OCI-LY3 (cell line): ENCODE results near the gene RAD50.

Experiments
- H2AFZ ChIP-seq: fragments of 200-600, 300-600 bp; shearing (Covaris generic); 2 replicates; pipeline ENCODE4 v1.6.0; 2014; ENCODE audit warnings: antibody characterized with exemption, low read depth, low read length
- H3K27ac ChIP-seq: fragments of 200-600, 300-600 bp; sonication (generic); 2 replicates; pipeline ENCODE4 v1.5.1; 2014; ENCODE audit warnings: mild to moderate bottlenecking, low read length, moderate library complexity, mixed read lengths
- H3K27me3 ChIP-seq: fragments of 200-600, 300-600 bp; sonication (generic); 2 replicates; pipeline ENCODE4 v1.6.1; 2014; ENCODE audit warnings: low read depth, low read length, mixed read lengths
- H3K36me3 ChIP-seq: fragments of 200-600, 300-600 bp; sonication (generic); replicated peaks from 2 replicates; pipeline ENCODE3; 2014; ENCODE audit warnings: low read depth, low read length, mixed read lengths
- H3K4me1 ChIP-seq: fragments of 300-600, 200-600 bp; sonication (generic); 2 replicates; pipeline ENCODE4 v1.6.1; 2014; ENCODE audit warnings: low read length, mixed read lengths
- H3K4me2 ChIP-seq: fragments of 200-600, 300-600 bp; sonication (generic); 2 replicates; pipeline ENCODE4 v1.6.1; 2014; ENCODE audit warnings: low read length, mixed read lengths
- H3K4me3 ChIP-seq: fragments of 300-600, 200-600 bp; sonication (generic); 2 replicates; pipeline ENCODE4 v1.5.1; 2014; ENCODE audit warnings: antibody characterized with exemption, mild to moderate bottlenecking, low read length, moderate library complexity
- H3K79me2 ChIP-seq: fragments of 300-600, 200-600 bp; shearing (Covaris generic); 2 replicates; pipeline ENCODE4 v1.6.1; 2014; ENCODE audit warnings: mild to moderate bottlenecking, low read length, mixed read lengths
- H3K9ac ChIP-seq: fragments of 300-600, 200-600 bp; shearing (Covaris generic); 2 replicates; pipeline ENCODE4 v1.6.0; 2014; ENCODE audit warnings: mild to moderate bottlenecking, low read length, moderate library complexity
- H3K9me3 ChIP-seq: fragments of 200-600, 300-600 bp; shearing (Covaris generic); 2 replicates; pipeline ENCODE4 v1.6.1; 2014; ENCODE audit warnings: low read length, mixed read lengths; ENCODE audit not compliant: insufficient read depth
- H4K20me1 ChIP-seq: fragments of 200-600, 300-600 bp; sonication (generic); 2 replicates; pipeline ENCODE4 v1.6.1; 2016; ENCODE audit warnings: low read length, mixed read lengths; ENCODE audit not compliant: insufficient read depth
- CTCF ChIP-seq: fragments of 200-600, 300-600 bp; sonication (generic); IDR thresholded peaks from 2 replicates; pipeline ENCODE4 v1.5.1; 2014; ENCODE audit warnings: antibody characterized with exemption, low read length, low read depth
- EZH2phosphoT487 ChIP-seq: fragments of 200-600 bp; shearing (Covaris generic); IDR thresholded peaks from 2 replicates; pipeline ENCODE4 v1.6.1; 2018; ENCODE audit warnings: antibody characterized with exemption, mixed run types, low read depth

The RAD50 gene

GRCh38 chr5:132679717-132680380 lies 123.1 kb downstream of the RAD50 start:
- Histone ChIP-seq H3K4me1 (peaks cover 30% of the 10 kb centered on the region), H3K4me2 (no peak overlapping the region), H3K9me3 (no peaks in the 10 kb centered on the region), H3K27ac (no peak overlapping the region), H4K20me1 (no peaks in the 10 kb centered on the region), H3K79me2 (no peaks in the 10 kb centered on the region), H3K4me3 (no peak overlapping the region), H3K36me3 (no peaks in the 10 kb centered on the region), H3K27me3 (peaks cover 13% of the 10 kb centered on the region), H3K9ac (no peak overlapping the region), H2AFZ (no peak overlapping the region)
- no peak for TF ChIP-seq EZH2phosphoT487
- no peak for TF ChIP-seq CTCF

- H3K27ac ChIP-seq: no peak overlapping the region
- peaks cover 23% of the 10 kb centered on the region for H3K4me1 ChIP-seq
- H3K4me2 ChIP-seq: peak overlapping the region; percentile 12; the same call in 1 of the 2 replicates
- no peaks in the 10 kb centered on the region for H3K36me3 ChIP-seq
- no peaks in the 10 kb centered on the region for H4K20me1 ChIP-seq
- no peak overlapping the region for H3K9ac ChIP-seq
- no peak overlapping the region for H2AFZ ChIP-seq
- no peaks in the 10 kb centered on the region for H3K9me3 ChIP-seq
- peaks cover 13% of the 10 kb centered on the region for H3K27me3 ChIP-seq
- no peak overlapping the region for H3K4me3 ChIP-seq
- H3K79me2 ChIP-seq: no peaks in the 10 kb centered on the region
- TF ChIP-seq CTCF (no peak), EZH2phosphoT487 (no peak)
Observed at GRCh38 chr5:132680780-132681475, 124.2 kb downstream of the RAD50 start.

DNA sequence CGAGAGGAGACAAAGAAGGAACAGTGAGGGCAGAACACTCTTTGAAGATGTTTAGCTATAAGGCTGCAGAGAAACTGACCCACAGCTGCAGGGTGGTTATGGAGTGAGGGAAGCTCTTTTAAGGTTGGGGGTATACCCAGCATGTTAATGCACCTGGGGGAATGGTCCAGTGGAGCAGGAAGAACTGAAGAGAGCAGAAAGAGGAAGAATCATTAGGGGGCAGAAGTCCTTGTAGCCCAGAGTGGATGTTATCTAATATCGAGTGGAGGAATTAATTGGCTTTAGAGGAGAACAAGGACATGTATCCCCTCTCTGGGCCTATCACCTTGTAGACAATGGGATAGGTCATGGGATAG lies 124.7 kb downstream of the RAD50 start:
- Histone ChIP-seq H3K27ac (no peak overlapping the region), H2AFZ (no peak overlapping the region), H4K20me1 (no peaks in the 10 kb centered on the region), H3K4me2 (peak overlapping the region; percentile 12; the same call in 1 of the 2 replicates), H3K79me2 (no peaks in the 10 kb centered on the region), H3K4me3 (no peak overlapping the region), H3K9me3 (no peaks in the 10 kb centered on the region), H3K4me1 (peaks cover 20% of the 10 kb centered on the region), H3K27me3 (peaks cover 8% of the 10 kb centered on the region; the same call in 1 of the 2 replicates), H3K36me3 (no peaks in the 10 kb centered on the region), H3K9ac (no peak overlapping the region)
- TF ChIP-seq CTCF (no peak), EZH2phosphoT487 (no peak)

DNA sequence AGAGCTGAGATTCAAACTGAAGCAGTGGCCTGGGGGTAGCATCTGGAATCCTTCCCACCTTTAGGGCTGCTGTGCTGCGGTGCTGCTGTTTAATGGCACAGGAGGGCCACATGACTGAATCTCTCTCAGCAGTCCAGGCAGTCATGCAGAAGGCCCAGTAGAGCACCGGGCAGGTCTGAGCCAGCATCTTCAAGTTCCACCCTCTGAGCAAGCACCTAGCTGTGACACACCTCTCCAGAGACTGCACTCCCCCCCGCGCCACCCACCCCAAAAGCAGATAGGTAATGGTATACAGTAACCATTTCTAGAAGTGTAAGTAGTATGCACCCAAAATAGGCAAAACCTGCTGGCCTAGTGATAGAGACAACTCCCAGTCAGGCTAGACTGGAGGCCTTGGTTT lies 125.2 kb downstream of the RAD50 start:
- Histone ChIP-seq H3K27ac (no peak overlapping the region), H2AFZ (no peak overlapping the region), H4K20me1 (no peaks in the 10 kb centered on the region), H3K4me2 (no peak overlapping the region), H3K9me3 (no peaks in the 10 kb centered on the region), H3K9ac (no peak overlapping the region), H3K4me3 (no peak overlapping the region), H3K79me2 (no peaks in the 10 kb centered on the region), H3K27me3 (peaks cover 3% of the 10 kb centered on the region; the same call in 1 of the 2 replicates), H3K36me3 (no peaks in the 10 kb centered on the region), H3K4me1 (peaks cover 20% of the 10 kb centered on the region)
- no peak for TF ChIP-seq EZH2phosphoT487
- TF ChIP-seq CTCF: no peak
